ENCODE results near the gene CYP3A4. TPM values are rescaled to one million over a fixed set of nuclear protein-coding genes. Genes with fewer than 3 reads are reported as not detected.
"Not testable (repeated sequence)": the region's sequence is repeated elsewhere in the genome, so short reads cannot be mapped to it uniquely, and the experiment has no call there.

CYP3A4 gene
- total RNA-seq, 1 experiment from 2014 or later, result not detected

DNA sequence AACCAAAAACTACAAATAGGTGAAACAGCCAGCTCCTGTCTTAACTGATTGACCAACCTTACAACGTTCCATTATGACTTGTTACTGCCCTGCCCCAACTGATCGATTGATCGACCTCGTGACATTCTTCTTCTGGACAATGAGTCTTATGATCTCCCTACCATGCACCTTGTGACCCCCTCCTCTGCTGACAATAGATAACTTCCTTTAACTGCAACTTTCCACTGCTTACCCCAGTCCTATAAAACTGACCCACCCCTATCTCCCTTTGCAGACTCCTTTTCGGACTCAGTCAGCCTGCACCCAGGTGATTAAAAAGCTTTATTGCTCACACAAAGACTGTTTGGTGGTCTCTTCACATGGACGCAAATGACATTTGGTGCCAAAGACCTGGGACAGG is 60.8 kb downstream of the CYP3A4 start:
- not testable (repeated sequence) for DNase-seq (ENCODE audit: low read depth)

GRCh38 chr7:99720800-99721595 is 63.0 kb downstream of the CYP3A4 start:
- DNase-seq (ENCODE audit: low read depth), result no peak

- no peak for DNase-seq (ENCODE audit: low read depth)
Measured at GRCh38 chr7:99719996-99720769, 63.8 kb downstream of the CYP3A4 start.

DNA sequence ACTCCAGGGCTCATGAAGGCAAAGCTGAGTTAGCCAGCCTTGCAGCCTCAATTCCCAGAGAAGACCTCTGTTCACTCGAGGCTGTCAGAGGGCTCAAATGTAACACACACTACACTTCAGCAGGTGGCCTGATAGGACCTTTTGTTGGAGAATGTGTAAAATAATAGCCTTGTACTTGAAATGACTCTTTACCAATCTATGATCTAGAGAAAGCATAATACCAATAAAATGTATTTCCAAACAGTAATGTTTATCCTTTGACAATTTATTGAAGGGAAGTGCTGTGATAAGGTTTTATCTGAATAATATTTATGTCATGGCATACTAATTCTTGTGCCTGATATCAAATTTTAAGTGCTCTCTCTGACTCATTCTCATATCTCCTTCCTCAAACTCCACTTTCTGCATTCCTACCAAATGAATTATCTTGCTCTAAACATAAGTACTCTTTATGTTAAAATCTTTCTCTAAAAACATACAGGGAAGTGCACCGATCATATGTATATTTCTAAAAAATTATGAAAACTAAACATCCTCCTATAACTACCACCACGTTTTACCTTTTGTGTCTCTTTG is 69.9 kb downstream of the CYP3A4 start:
- no peak for DNase-seq (ENCODE audit: low read depth)

DNA sequence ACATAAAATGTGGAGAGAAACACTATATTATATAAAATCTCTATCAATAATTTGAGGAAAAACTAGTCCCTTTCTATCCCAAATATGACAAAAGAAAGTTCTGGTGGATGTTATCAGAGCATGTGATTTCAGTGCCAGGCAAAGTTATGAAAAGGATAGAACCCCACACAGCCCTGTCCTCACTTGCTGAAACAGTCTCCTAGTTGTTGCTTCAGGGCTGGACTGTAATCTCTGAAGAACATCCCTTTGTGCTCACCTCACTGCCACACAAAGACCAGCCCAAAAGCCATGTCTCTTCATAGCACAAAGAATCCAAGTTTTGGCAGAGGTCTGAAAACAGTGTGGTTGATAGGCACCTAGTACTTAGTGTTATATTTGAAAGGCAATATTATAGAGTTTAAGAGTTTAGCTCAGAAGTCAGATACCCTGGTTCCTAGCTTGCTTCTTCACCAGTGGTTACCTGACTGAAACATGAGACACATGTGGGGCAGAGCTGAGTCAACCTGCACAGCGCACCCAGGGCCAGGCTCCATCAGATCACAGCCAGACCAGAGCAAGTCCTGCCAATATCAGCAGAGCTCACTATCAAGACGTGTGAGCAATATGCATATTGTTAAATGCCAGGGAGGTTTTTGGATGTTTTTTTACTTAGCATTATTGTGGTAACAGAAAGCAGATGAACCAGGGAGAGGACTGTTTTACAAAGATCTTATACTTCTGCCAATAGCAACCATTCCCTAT is 74.0 kb downstream of the CYP3A4 start:
- no peak for DNase-seq (ENCODE audit: low read depth)

- DNase-seq (ENCODE audit: low read depth), result no peak
Measured at GRCh38 chr7:99709260-99709659, 74.7 kb downstream of the CYP3A4 start.

DNA sequence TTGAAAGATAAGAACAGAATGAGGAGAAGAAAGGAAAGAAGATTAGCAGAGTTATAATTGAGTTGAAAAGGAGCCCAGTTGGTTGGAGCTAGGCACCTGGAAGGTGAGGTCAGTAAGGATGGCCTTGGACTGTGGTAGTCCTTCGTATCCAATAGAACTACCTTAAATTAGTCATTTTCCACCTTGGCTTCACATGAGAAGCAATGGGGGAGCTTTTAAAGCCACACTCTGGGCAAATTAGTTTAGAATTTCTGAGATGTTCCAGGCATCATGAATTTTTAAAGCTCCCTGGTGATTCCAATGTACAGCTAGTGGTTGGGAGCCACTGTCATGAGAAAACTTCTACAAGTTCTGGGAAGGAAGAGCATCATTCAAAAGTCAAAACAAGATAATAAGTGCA is 76.9 kb downstream of the CYP3A4 start:
- no peak for DNase-seq (ENCODE audit: low read depth)

Other genes starting within 250 kb of the CYP3A4 start
- 9.5 and 10.8 TPM in 2 replicates for gene FAM200A, start 232.1 kb downstream of the CYP3A4 start, total RNA-seq (2014; rRNA removed; shearing (Covaris generic))
- 44.4 and 49.5 TPM in 2 replicates for gene ZNF655, start 225.5 kb downstream of the CYP3A4 start, total RNA-seq (2014; rRNA removed; shearing (Covaris generic))
- gene TMEM225B, start 185.9 kb downstream of the CYP3A4 start, total RNA-seq (2014; rRNA removed; shearing (Covaris generic)), result 0.72 TPM in 1 of 2 replicates, not detected in the other
- gene ZSCAN25, start 167.2 kb downstream of the CYP3A4 start, total RNA-seq (2014; rRNA removed; shearing (Covaris generic)), result 6.1 and 7.9 TPM in 2 replicates
- 0.24 and 0.49 TPM in 2 replicates for gene CYP3A5, start 104.2 kb downstream of the CYP3A4 start, total RNA-seq (2014; rRNA removed; shearing (Covaris generic))
- gene CYP3A7, start 49.0 kb downstream of the CYP3A4 start, total RNA-seq (2014; rRNA removed; shearing (Covaris generic)), result not detected in 2 replicates
- not detected in 2 replicates for gene CYP3A43, start 43.8 kb upstream of the CYP3A4 start, total RNA-seq (2014; rRNA removed; shearing (Covaris generic))
- gene OR2AE1, start 92.8 kb upstream of the CYP3A4 start, total RNA-seq (2014; rRNA removed; shearing (Covaris generic)), result 0.39 TPM in 1 of 2 replicates, not detected in the other
- gene TRIM4, start 135.3 kb upstream of the CYP3A4 start, total RNA-seq (2014; rRNA removed; shearing (Covaris generic)), result 19.1 and 19.4 TPM in 2 replicates
- gene GJC3, start 145.4 kb upstream of the CYP3A4 start, total RNA-seq (2014; rRNA removed; shearing (Covaris generic)), result 0.12 TPM in 1 of 2 replicates, not detected in the other
- gene AZGP1, start 191.8 kb upstream of the CYP3A4 start, total RNA-seq (2014; rRNA removed; shearing (Covaris generic)), result 2.1 and 2.2 TPM in 2 replicates
- 10.2 and 10.7 TPM in 2 replicates for gene ZKSCAN1, start 231.4 kb upstream of the CYP3A4 start, total RNA-seq (2014; rRNA removed; shearing (Covaris generic))